Measurements from ENCODE around the gene CTXND1.
A peak's percentile ranks its signal among the peaks of the same experiment; 100 is the strongest.

Gene CTXND1

DNA sequence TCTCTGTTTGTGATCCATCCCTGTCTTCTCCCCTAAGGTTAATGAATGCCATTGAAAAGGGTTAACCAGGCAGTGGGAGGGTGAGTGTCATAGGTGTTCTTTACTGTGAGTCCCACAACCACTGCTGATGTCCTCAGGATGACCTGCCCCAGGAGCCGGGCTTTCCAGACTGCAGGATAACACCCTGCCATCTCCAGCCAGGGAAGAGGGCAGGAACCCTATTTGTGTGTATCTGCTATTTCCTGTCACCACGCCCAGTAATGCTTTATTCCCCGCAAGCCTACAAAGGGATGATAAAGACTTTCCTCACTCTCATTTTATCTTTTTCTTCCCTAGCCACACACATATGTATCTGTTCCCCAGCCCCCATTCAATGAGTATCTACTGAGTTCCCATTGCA lies 15.6 kb upstream of the CTXND1 start:
- no peak overlapping the region for H3K18ac ChIP-seq (ENCODE audit: low read length)
- H3K9ac ChIP-seq (ENCODE audit: low read length): no peak overlapping the region
- H3K27me3 ChIP-seq (ENCODE audit: insufficient read depth, low read length, poor library complexity): no peaks in the 10 kb centered on the region
- DNase-seq: no peak
- no peak overlapping the region for H4K8ac ChIP-seq (ENCODE audit: low read depth, low read length)
- no peak overlapping the region for H3K4me2 ChIP-seq (ENCODE audit: low read length)
- no peaks in the 10 kb centered on the region for H3K4me1 ChIP-seq (ENCODE audit: control insufficient read depth, low read depth, low read length)
- H3K4ac ChIP-seq (ENCODE audit: low read depth, low read length): no peak overlapping the region
- no peak overlapping the region for H2AK5ac ChIP-seq (ENCODE audit: low read length)
- no peak overlapping the region for H2BK15ac ChIP-seq (replicated peaks; ENCODE audit: low read depth)
- H3K56ac ChIP-seq (ENCODE audit: low read length): no peak overlapping the region
- H2BK120ac ChIP-seq (ENCODE audit: low read depth, low read length): no peak overlapping the region
- H3K23ac ChIP-seq (ENCODE audit: low read length): no peak overlapping the region
- H3K79me1 ChIP-seq (ENCODE audit: low read length): no peaks in the 10 kb centered on the region
- H3K79me2 ChIP-seq (ENCODE audit: control insufficient read depth, insufficient read depth, low read length): no peaks in the 10 kb centered on the region
- H3K36me3 ChIP-seq (ENCODE audit: control insufficient read depth, insufficient read depth, low read length): no peaks in the 10 kb centered on the region
- H3K4me3 ChIP-seq (ENCODE audit: low read length): no peak overlapping the region
- no peak overlapping the region for H3K27ac ChIP-seq (ENCODE audit: low read depth, low read length)
- WGBS (ENCODE audit: extremely low coverage, insufficient coverage, low lambda C conversion rate): no CpG with 5 or more reads among the region's 3 CpGs
- H2BK5ac ChIP-seq (ENCODE audit: low read length): no peak overlapping the region
- no peak overlapping the region for H4K5ac ChIP-seq (ENCODE audit: low read length)

DNA sequence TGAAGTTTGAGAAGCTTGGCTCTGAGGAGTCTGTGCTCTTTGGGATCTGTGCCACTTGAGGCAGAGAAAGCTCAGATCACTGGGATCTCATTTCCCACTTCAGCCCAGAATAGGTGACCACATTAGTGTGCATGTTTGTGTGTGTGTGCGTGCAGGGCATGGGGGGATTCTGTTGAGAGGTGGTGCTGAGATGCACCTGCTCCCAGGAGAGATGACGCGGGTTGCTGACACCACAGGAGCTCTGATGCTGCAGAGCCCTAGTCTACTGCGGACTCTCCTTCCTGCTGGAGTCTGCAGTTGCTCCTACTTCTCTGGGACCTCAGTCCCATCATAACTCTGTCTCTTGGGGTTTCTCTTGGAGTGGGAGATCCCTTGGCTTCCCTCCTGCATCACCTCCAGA lies 14.7 kb upstream of the CTXND1 start:
- no peak overlapping the region for H2AK5ac ChIP-seq (ENCODE audit: low read length)
- H3K27me3 ChIP-seq (ENCODE audit: insufficient read depth, low read length, poor library complexity): no peaks in the 10 kb centered on the region
- no peak overlapping the region for H3K27ac ChIP-seq (ENCODE audit: low read depth, low read length)
- no peaks in the 10 kb centered on the region for H3K79me1 ChIP-seq (ENCODE audit: low read length)
- H2BK5ac ChIP-seq (ENCODE audit: low read length): no peak overlapping the region
- no peak overlapping the region for H2BK15ac ChIP-seq (replicated peaks; ENCODE audit: low read depth)
- WGBS (ENCODE audit: extremely low coverage, insufficient coverage, low lambda C conversion rate): no CpG with 5 or more reads among the region's 4 CpGs
- H4K8ac ChIP-seq (ENCODE audit: low read depth, low read length): no peak overlapping the region
- no peak overlapping the region for H3K4me2 ChIP-seq (ENCODE audit: low read length)
- no peaks in the 10 kb centered on the region for H3K4me1 ChIP-seq (ENCODE audit: control insufficient read depth, low read depth, low read length)
- no peak overlapping the region for H3K4ac ChIP-seq (ENCODE audit: low read depth, low read length)
- H3K79me2 ChIP-seq (ENCODE audit: control insufficient read depth, insufficient read depth, low read length): no peaks in the 10 kb centered on the region
- no peak overlapping the region for H3K9ac ChIP-seq (ENCODE audit: low read length)
- H4K5ac ChIP-seq (ENCODE audit: low read length): no peak overlapping the region
- H3K56ac ChIP-seq (ENCODE audit: low read length): no peak overlapping the region
- H3K4me3 ChIP-seq (ENCODE audit: low read length): no peak overlapping the region
- no peaks in the 10 kb centered on the region for H3K36me3 ChIP-seq (ENCODE audit: control insufficient read depth, insufficient read depth, low read length)
- H3K23ac ChIP-seq (ENCODE audit: low read length): no peak overlapping the region
- DNase-seq: no peak
- H3K18ac ChIP-seq (ENCODE audit: low read length): no peak overlapping the region
- no peak overlapping the region for H2BK120ac ChIP-seq (ENCODE audit: low read depth, low read length)

DNA sequence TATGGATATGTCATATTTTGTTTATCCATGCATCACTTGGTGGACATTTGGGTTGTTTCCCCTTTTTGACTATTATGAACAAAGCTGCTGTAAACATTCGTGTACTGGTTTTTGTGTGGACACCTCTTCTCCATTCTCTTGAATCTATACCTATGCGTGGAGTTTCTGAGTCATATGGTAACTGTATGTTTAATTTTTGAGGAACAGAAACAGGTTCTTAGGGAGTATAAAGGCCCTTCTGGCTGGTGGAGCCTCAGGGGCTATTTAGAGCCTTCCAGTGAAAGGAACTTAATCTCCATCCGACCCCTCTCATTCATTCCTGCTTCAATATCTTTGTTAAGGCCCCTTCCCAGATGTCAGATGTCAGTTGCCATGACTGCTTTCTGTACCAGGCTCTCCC lies 14.1 kb upstream of the CTXND1 start:
- Histone ChIP-seq H2AK5ac (ENCODE audit: low read length) (no peak overlapping the region), H3K4ac (ENCODE audit: low read depth, low read length) (no peak overlapping the region), H3K27ac (ENCODE audit: low read depth, low read length) (no peak overlapping the region), H3K27me3 (ENCODE audit: insufficient read depth, low read length, poor library complexity) (no peaks in the 10 kb centered on the region), H3K18ac (ENCODE audit: low read length) (no peak overlapping the region), H3K56ac (ENCODE audit: low read length) (no peak overlapping the region), H3K79me1 (ENCODE audit: low read length) (no peaks in the 10 kb centered on the region), H3K4me1 (ENCODE audit: control insufficient read depth, low read depth, low read length) (no peaks in the 10 kb centered on the region), H3K23ac (ENCODE audit: low read length) (no peak overlapping the region), H3K4me3 (ENCODE audit: low read length) (no peak overlapping the region), H4K8ac (ENCODE audit: low read depth, low read length) (no peak overlapping the region), H4K5ac (ENCODE audit: low read length) (no peak overlapping the region), H3K9ac (ENCODE audit: low read length) (no peak overlapping the region), H3K4me2 (ENCODE audit: low read length) (no peak overlapping the region), H2BK15ac (replicated peaks; ENCODE audit: low read depth) (no peak overlapping the region), H2BK120ac (ENCODE audit: low read depth, low read length) (no peak overlapping the region), H2BK5ac (ENCODE audit: low read length) (no peak overlapping the region), H3K36me3 (ENCODE audit: control insufficient read depth, insufficient read depth, low read length) (no peaks in the 10 kb centered on the region), H3K79me2 (ENCODE audit: control insufficient read depth, insufficient read depth, low read length) (no peaks in the 10 kb centered on the region)
- no CpG with 5 or more reads among the region's 3 CpGs for WGBS (ENCODE audit: extremely low coverage, insufficient coverage, low lambda C conversion rate)
- DNase-seq: no peak

DNA sequence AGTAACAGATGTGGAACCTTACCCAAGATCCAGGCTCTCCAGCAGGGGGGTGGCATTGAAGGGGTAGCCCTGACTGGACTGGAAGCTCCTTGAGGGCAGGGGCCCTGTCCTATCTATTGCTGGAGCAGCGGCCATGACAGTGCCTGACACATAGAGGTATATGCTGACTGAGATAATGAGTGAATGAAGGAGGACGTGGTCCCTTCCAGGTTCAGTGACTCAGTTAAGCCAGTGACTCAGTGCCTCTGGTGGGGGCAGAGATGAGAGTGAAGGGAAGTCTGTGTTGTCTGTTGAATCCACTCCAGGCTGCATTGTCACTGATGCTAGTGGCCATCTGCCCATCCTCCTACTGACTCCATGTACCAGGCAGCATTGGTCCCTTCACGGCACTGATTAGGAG lies 13.0 kb upstream of the CTXND1 start:
- no peak overlapping the region for H3K23ac ChIP-seq (ENCODE audit: low read length)
- H3K27ac ChIP-seq (ENCODE audit: low read depth, low read length): no peak overlapping the region
- no peak overlapping the region for H3K9ac ChIP-seq (ENCODE audit: low read length)
- no peak overlapping the region for H3K4me2 ChIP-seq (ENCODE audit: low read length)
- H3K4me3 ChIP-seq (ENCODE audit: low read length): no peak overlapping the region
- no peak overlapping the region for H3K56ac ChIP-seq (ENCODE audit: low read length)
- H4K8ac ChIP-seq (ENCODE audit: low read depth, low read length): no peak overlapping the region
- H3K4me1 ChIP-seq (ENCODE audit: control insufficient read depth, low read depth, low read length): no peaks in the 10 kb centered on the region
- H2BK5ac ChIP-seq (ENCODE audit: low read length): no peak overlapping the region
- DNase-seq: no peak
- no peak overlapping the region for H2AK5ac ChIP-seq (ENCODE audit: low read length)
- no peak overlapping the region for H2BK120ac ChIP-seq (ENCODE audit: low read depth, low read length)
- H3K36me3 ChIP-seq (ENCODE audit: control insufficient read depth, insufficient read depth, low read length): no peaks in the 10 kb centered on the region
- H3K27me3 ChIP-seq (ENCODE audit: insufficient read depth, low read length, poor library complexity): no peaks in the 10 kb centered on the region
- no peak overlapping the region for H4K5ac ChIP-seq (ENCODE audit: low read length)
- no peak overlapping the region for H2BK15ac ChIP-seq (replicated peaks; ENCODE audit: low read depth)
- no peaks in the 10 kb centered on the region for H3K79me1 ChIP-seq (ENCODE audit: low read length)
- H3K79me2 ChIP-seq (ENCODE audit: control insufficient read depth, insufficient read depth, low read length): no peaks in the 10 kb centered on the region
- WGBS (ENCODE audit: extremely low coverage, insufficient coverage, low lambda C conversion rate): no CpG with 5 or more reads among the region's 3 CpGs
- no peak overlapping the region for H3K18ac ChIP-seq (ENCODE audit: low read length)
- no peak overlapping the region for H3K4ac ChIP-seq (ENCODE audit: low read depth, low read length)

DNA sequence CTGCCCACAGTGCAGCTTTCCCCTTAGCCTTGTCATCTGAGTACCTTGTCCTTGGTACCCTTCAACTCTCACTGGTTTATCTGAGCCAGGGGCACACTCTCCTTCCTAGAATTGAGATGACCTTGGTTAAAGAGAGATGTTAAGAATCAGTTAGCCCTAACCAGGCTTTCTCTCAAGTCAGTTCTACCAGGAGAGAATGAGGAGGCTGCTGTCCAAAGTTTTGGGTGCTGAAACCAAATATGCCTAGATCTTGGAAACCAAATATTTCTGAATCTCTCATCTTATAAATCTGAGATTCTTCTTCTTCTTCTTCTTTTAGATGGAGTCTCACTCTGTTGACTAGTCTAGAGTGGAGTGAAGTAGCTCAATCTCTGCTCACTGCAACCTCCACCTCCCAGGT lies 12.0 kb upstream of the CTXND1 start:
- Histone ChIP-seq H3K18ac (ENCODE audit: low read length) (no peak overlapping the region), H3K4me3 (ENCODE audit: low read length) (no peak overlapping the region), H2BK15ac (replicated peaks; ENCODE audit: low read depth) (no peak overlapping the region), H3K9ac (ENCODE audit: low read length) (no peak overlapping the region), H4K8ac (ENCODE audit: low read depth, low read length) (no peak overlapping the region), H3K27ac (ENCODE audit: low read depth, low read length) (no peak overlapping the region), H3K36me3 (ENCODE audit: control insufficient read depth, insufficient read depth, low read length) (no peaks in the 10 kb centered on the region), H2BK120ac (ENCODE audit: low read depth, low read length) (no peak overlapping the region), H3K4me1 (ENCODE audit: control insufficient read depth, low read depth, low read length) (no peaks in the 10 kb centered on the region), H3K4ac (ENCODE audit: low read depth, low read length) (no peak overlapping the region), H2BK5ac (ENCODE audit: low read length) (no peak overlapping the region), H4K5ac (ENCODE audit: low read length) (no peak overlapping the region), H3K27me3 (ENCODE audit: insufficient read depth, low read length, poor library complexity) (no peaks in the 10 kb centered on the region), H3K79me2 (ENCODE audit: control insufficient read depth, insufficient read depth, low read length) (no peaks in the 10 kb centered on the region), H2AK5ac (ENCODE audit: low read length) (no peak overlapping the region), H3K4me2 (ENCODE audit: low read length) (no peak overlapping the region), H3K23ac (ENCODE audit: low read length) (no peak overlapping the region), H3K79me1 (ENCODE audit: low read length) (no peaks in the 10 kb centered on the region), H3K56ac (ENCODE audit: low read length) (no peak overlapping the region)
- peak; percentile 23 for DNase-seq

- Histone ChIP-seq H3K79me1 (ENCODE audit: low read length) (no peaks in the 10 kb centered on the region), H2AK5ac (ENCODE audit: low read length) (no peak overlapping the region), H3K23ac (ENCODE audit: low read length) (no peak overlapping the region), H2BK15ac (replicated peaks; ENCODE audit: low read depth) (no peak overlapping the region), H3K4me2 (ENCODE audit: low read length) (no peak overlapping the region), H3K56ac (ENCODE audit: low read length) (no peak overlapping the region), H2BK5ac (ENCODE audit: low read length) (no peak overlapping the region), H3K27me3 (ENCODE audit: insufficient read depth, low read length, poor library complexity) (no peaks in the 10 kb centered on the region), H3K27ac (ENCODE audit: low read depth, low read length) (no peak overlapping the region), H3K18ac (ENCODE audit: low read length) (no peak overlapping the region), H3K79me2 (ENCODE audit: control insufficient read depth, insufficient read depth, low read length) (no peaks in the 10 kb centered on the region), H3K36me3 (ENCODE audit: control insufficient read depth, insufficient read depth, low read length) (no peaks in the 10 kb centered on the region), H3K4me3 (ENCODE audit: low read length) (no peak overlapping the region), H3K9ac (ENCODE audit: low read length) (no peak overlapping the region), H3K4me1 (ENCODE audit: control insufficient read depth, low read depth, low read length) (no peaks in the 10 kb centered on the region), H3K4ac (ENCODE audit: low read depth, low read length) (no peak overlapping the region), H2BK120ac (ENCODE audit: low read depth, low read length) (no peak overlapping the region), H4K8ac (ENCODE audit: low read depth, low read length) (no peak overlapping the region), H4K5ac (ENCODE audit: low read length) (no peak overlapping the region)
- DNase-seq: no peak
- WGBS (ENCODE audit: extremely low coverage, insufficient coverage, low lambda C conversion rate): no CpG with 5 or more reads among the region's 2 CpGs
Measured at GRCh38 chr15:80260551-80260950, 8.5 kb upstream of the CTXND1 start.

Data from mesendoderm (in vitro differentiated cells).